HEK293 (cell line): ENCODE data around the gene ELAVL2.

Experiments
- GLIS2 ChIP-seq: fragments of 450-650 bp; formaldehyde crosslinking; IDR thresholded peaks from 2 replicates; pipeline ENCODE4 v1.5.1; 2016; ENCODE audit warnings: missing biosample characterization, missing genetic modification characterization
- KLF16 ChIP-seq: fragments of 450-650 bp; formaldehyde crosslinking; IDR thresholded peaks from 2 replicates; pipeline ENCODE4 v1.5.1; 2017; ENCODE audit warnings: missing biosample characterization, missing genetic modification characterization
- SP2 ChIP-seq: fragments of 450-650 bp; formaldehyde crosslinking; IDR thresholded peaks from 2 replicates; pipeline ENCODE4 v1.5.1; 2016; ENCODE audit warnings: missing biosample characterization, missing genetic modification characterization
- ZBTB7A ChIP-seq: fragments of 450-650 bp; formaldehyde crosslinking; IDR thresholded peaks from 2 replicates; pipeline ENCODE4 v1.5.1; 2016; ENCODE audit warnings: low read depth, missing biosample characterization, missing genetic modification characterization
- ZNF324 ChIP-seq: fragments of 450-650 bp; formaldehyde crosslinking; IDR thresholded peaks from 2 replicates; pipeline ENCODE4 v1.5.1; 2016; ENCODE audit warnings: missing biosample characterization, missing genetic modification characterization
- ZNF561 ChIP-seq: fragments of 450-650 bp; IDR thresholded peaks from 2 replicates; pipeline ENCODE4 v1.5.1; 2018; ENCODE audit warnings: missing biosample characterization, missing genetic modification characterization, borderline replicate concordance
- TF ChIP-seq, protein P1 (sequence below): IDR thresholded peaks from 2 replicates; pipeline ENCODE4 v1.6.1; 2011; ENCODE audit warnings: mild to moderate bottlenecking, low read depth, low read length, borderline replicate concordance
- TF ChIP-seq, protein P2 (sequence below): fragments of 450-650 bp; formaldehyde crosslinking; IDR thresholded peaks from 2 replicates; pipeline ENCODE4 v1.5.1; 2016; ENCODE audit warnings: missing biosample characterization, missing genetic modification characterization
- TF ChIP-seq, protein P3 (sequence below): fragments of 450-650 bp; formaldehyde crosslinking; IDR thresholded peaks from 2 replicates; pipeline ENCODE4 v1.5.1; 2016; ENCODE audit warnings: missing biosample characterization, missing genetic modification characterization
- TF ChIP-seq, protein P4 (sequence below): sonication (generic); formaldehyde crosslinking; IDR thresholded peaks from 2 replicates; pipeline ENCODE4 v1.8.1; 2022; ENCODE audit warnings: mild to moderate bottlenecking, moderate library complexity, missing genetic modification reagents

DNA sequence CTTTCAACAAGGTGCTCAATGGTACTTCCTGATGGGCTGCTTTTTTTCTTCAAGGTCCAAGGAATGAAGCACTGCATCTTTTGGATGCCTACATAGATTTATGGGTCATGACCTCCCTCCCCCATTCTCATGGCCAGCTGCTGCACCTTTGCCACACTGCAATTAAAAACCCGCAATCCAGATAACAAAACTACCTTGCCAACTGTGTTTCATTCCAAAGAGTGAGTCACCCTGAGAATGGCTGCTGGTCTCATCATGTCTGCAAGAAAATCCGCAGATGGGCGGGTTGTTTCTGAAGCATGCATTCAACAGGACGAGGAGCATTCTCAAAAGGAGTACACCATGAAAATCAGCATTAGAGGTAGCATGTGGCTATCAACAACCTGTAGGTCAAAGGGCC lies 139.8 kb downstream of the ELAVL2 start:
- TF ChIP-seq ZNF324 (tag by site-specific recombination): no peak
- no peak for TF ChIP-seq SP2 (tag by site-specific recombination)
- TF ChIP-seq, protein P1, sequence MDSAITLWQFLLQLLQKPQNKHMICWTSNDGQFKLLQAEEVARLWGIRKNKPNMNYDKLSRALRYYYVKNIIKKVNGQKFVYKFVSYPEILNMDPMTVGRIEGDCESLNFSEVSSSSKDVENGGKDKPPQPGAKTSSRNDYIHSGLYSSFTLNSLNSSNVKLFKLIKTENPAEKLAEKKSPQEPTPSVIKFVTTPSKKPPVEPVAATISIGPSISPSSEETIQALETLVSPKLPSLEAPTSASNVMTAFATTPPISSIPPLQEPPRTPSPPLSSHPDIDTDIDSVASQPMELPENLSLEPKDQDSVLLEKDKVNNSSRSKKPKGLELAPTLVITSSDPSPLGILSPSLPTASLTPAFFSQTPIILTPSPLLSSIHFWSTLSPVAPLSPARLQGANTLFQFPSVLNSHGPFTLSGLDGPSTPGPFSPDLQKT: no peak
- TF ChIP-seq, protein P2, sequence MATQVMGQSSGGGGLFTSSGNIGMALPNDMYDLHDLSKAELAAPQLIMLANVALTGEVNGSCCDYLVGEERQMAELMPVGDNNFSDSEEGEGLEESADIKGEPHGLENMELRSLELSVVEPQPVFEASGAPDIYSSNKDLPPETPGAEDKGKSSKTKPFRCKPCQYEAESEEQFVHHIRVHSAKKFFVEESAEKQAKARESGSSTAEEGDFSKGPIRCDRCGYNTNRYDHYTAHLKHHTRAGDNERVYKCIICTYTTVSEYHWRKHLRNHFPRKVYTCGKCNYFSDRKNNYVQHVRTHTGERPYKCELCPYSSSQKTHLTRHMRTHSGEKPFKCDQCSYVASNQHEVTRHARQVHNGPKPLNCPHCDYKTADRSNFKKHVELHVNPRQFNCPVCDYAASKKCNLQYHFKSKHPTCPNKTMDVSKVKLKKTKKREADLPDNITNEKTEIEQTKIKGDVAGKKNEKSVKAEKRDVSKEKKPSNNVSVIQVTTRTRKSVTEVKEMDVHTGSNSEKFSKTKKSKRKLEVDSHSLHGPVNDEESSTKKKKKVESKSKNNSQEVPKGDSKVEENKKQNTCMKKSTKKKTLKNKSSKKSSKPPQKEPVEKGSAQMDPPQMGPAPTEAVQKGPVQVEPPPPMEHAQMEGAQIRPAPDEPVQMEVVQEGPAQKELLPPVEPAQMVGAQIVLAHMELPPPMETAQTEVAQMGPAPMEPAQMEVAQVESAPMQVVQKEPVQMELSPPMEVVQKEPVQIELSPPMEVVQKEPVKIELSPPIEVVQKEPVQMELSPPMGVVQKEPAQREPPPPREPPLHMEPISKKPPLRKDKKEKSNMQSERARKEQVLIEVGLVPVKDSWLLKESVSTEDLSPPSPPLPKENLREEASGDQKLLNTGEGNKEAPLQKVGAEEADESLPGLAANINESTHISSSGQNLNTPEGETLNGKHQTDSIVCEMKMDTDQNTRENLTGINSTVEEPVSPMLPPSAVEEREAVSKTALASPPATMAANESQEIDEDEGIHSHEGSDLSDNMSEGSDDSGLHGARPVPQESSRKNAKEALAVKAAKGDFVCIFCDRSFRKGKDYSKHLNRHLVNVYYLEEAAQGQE (tag by site-specific recombination): no peak
- TF ChIP-seq ZBTB7A (tag by site-specific recombination): no peak
- TF ChIP-seq, protein P3, sequence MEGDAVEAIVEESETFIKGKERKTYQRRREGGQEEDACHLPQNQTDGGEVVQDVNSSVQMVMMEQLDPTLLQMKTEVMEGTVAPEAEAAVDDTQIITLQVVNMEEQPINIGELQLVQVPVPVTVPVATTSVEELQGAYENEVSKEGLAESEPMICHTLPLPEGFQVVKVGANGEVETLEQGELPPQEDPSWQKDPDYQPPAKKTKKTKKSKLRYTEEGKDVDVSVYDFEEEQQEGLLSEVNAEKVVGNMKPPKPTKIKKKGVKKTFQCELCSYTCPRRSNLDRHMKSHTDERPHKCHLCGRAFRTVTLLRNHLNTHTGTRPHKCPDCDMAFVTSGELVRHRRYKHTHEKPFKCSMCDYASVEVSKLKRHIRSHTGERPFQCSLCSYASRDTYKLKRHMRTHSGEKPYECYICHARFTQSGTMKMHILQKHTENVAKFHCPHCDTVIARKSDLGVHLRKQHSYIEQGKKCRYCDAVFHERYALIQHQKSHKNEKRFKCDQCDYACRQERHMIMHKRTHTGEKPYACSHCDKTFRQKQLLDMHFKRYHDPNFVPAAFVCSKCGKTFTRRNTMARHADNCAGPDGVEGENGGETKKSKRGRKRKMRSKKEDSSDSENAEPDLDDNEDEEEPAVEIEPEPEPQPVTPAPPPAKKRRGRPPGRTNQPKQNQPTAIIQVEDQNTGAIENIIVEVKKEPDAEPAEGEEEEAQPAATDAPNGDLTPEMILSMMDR (tag by site-specific recombination): no peak
- TF ChIP-seq KLF16: no peak
- TF ChIP-seq, protein P4, sequence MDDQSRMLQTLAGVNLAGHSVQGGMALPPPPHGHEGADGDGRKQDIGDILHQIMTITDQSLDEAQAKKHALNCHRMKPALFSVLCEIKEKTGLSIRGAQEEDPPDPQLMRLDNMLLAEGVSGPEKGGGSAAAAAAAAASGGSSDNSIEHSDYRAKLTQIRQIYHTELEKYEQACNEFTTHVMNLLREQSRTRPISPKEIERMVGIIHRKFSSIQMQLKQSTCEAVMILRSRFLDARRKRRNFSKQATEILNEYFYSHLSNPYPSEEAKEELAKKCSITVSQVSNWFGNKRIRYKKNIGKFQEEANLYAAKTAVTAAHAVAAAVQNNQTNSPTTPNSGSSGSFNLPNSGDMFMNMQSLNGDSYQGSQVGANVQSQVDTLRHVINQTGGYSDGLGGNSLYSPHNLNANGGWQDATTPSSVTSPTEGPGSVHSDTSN: no peak
- TF ChIP-seq GLIS2 (tag by site-specific recombination): no peak
- TF ChIP-seq ZNF561 (tag by site-specific recombination): no peak
